ENCODE results near the gene KIF20A.
A peak's percentile ranks its signal among the peaks of the same experiment; 100 is the strongest.

Gene KIF20A

DNA sequence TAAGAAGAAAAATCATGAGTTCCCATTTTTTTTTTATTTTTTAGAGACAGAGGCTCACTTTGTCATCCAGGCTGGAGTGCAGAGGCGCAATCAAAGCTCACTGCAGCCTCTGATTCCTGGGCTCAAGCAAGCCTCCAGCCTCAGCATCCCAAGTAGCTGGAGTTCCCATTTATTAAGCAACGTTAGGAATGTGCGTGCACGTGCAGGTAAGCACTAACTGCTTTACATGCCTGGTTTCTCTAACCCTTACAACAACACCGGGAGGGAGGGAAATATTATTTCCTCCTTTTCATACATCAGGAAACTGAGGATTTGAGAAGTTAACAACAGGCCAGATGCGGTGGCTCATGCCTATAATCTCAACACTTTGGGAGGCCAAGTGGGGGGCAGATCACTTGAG lies 50.5 kb downstream of the KIF20A start:
- H3K9me3 ChIP-seq (ENCODE audit: control insufficient read depth, low read length), result peaks cover 19% of the 10 kb centered on the region
- peaks cover 17% of the 10 kb centered on the region for H3K4me1 ChIP-seq (ENCODE audit: control insufficient read depth, insufficient read depth, low read length)
- peaks cover 13% of the 10 kb centered on the region for H3K27me3 ChIP-seq (replicated peaks; ENCODE audit: control insufficient read depth, insufficient read depth, low read length)
- no peaks in the 10 kb centered on the region for H3K36me3 ChIP-seq (ENCODE audit: control insufficient read depth, insufficient read depth, low read length, severe bottlenecking)
- no peak for DNase-seq (ENCODE audit: low read depth)
- H3K4me3 ChIP-seq (ENCODE audit: low read length), result no peak overlapping the region
- no peak overlapping the region for H3K9ac ChIP-seq (ENCODE audit: low read length)

- Histone ChIP-seq H3K4me1 (ENCODE audit: control insufficient read depth, insufficient read depth, low read length) (peaks cover 17% of the 10 kb centered on the region), H3K9me3 (ENCODE audit: control insufficient read depth, low read length) (peaks cover 19% of the 10 kb centered on the region), H3K27me3 (replicated peaks; ENCODE audit: control insufficient read depth, insufficient read depth, low read length) (peaks cover 10% of the 10 kb centered on the region), H3K9ac (ENCODE audit: low read length) (no peak overlapping the region), H3K36me3 (ENCODE audit: control insufficient read depth, insufficient read depth, low read length, severe bottlenecking) (no peaks in the 10 kb centered on the region), H3K4me3 (ENCODE audit: low read length) (no peak overlapping the region)
- peak; percentile 21 for DNase-seq (ENCODE audit: low read depth)
Observed at GRCh38 chr5:138230261-138230660, 51.3 kb downstream of the KIF20A start.

DNA sequence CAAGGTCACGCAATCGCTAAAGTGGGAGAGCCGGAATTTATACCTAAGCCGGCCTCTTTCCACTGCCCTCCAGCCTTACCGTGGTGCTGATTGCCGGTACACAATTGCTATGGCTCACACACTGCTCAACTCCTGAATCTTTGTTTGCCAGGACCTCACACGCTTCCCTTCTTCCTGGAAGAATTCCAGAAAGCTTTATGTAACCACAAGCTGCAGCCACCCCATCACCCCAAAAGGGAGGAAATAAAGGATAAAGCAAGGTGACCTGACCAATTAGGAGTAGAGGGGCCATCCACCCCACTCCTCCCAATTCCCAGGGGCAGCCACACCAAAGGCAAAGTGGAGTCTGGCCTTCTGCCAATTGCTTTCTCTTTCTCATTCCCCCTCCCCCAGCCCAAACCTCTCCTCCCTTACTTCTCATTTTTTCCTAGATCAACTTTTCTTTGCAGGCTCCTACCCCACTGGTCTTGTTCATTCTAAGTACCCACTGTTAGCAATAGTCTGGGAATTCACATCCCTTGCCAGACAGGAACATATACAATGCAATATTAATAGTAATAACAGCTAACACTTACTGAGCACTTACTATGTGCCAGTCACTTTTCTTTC lies 52.2 kb downstream of the KIF20A start:
- Histone ChIP-seq H3K36me3 (ENCODE audit: control insufficient read depth, insufficient read depth, low read length, severe bottlenecking) (no peaks in the 10 kb centered on the region), H3K4me3 (ENCODE audit: low read length) (no peak overlapping the region), H3K4me1 (ENCODE audit: control insufficient read depth, insufficient read depth, low read length) (peaks cover 17% of the 10 kb centered on the region), H3K9me3 (ENCODE audit: control insufficient read depth, low read length) (peaks cover 11% of the 10 kb centered on the region), H3K9ac (ENCODE audit: low read length) (no peak overlapping the region), H3K27me3 (replicated peaks; ENCODE audit: control insufficient read depth, insufficient read depth, low read length) (peaks cover 10% of the 10 kb centered on the region)
- DNase-seq (ENCODE audit: low read depth), result no peak

GRCh38 chr5:138233280-138233679 lies 54.4 kb downstream of the KIF20A start:
- Histone ChIP-seq H3K9ac (ENCODE audit: low read length) (no peak overlapping the region), H3K27me3 (replicated peaks; ENCODE audit: control insufficient read depth, insufficient read depth, low read length) (peaks cover 21% of the 10 kb centered on the region)

GRCh38 chr5:138234651-138235050 lies 55.7 kb downstream of the KIF20A start:
- H3K4me3 ChIP-seq (ENCODE audit: low read length), result no peak overlapping the region
- no peak overlapping the region for H3K9ac ChIP-seq (ENCODE audit: low read length)
- peaks cover 17% of the 10 kb centered on the region for H3K4me1 ChIP-seq (ENCODE audit: control insufficient read depth, insufficient read depth, low read length)
- no peaks in the 10 kb centered on the region for H3K36me3 ChIP-seq (ENCODE audit: control insufficient read depth, insufficient read depth, low read length, severe bottlenecking)
- H3K9me3 ChIP-seq (ENCODE audit: control insufficient read depth, low read length), result peaks cover 7% of the 10 kb centered on the region
- DNase-seq (ENCODE audit: low read depth), result no peak
- H3K27me3 ChIP-seq (replicated peaks; ENCODE audit: control insufficient read depth, insufficient read depth, low read length), result peaks cover 31% of the 10 kb centered on the region

More at GRCh38 chr5:138233280-138233679, 54.4 kb downstream of the KIF20A start:
- Histone ChIP-seq H3K9me3 (ENCODE audit: control insufficient read depth, low read length) (no peaks in the 10 kb centered on the region), H3K4me1 (ENCODE audit: control insufficient read depth, insufficient read depth, low read length) (peaks cover 17% of the 10 kb centered on the region), H3K36me3 (ENCODE audit: control insufficient read depth, insufficient read depth, low read length, severe bottlenecking) (no peaks in the 10 kb centered on the region), H3K4me3 (ENCODE audit: low read length) (no peak overlapping the region)
- DNase-seq (ENCODE audit: low read depth), result no peak

Measured in adipocyte (in vitro differentiated cells).